ENCODE measurements around the gene GNB4.

GRCh38 chr3:179450261-179450701 is 989 bp downstream of the GNB4 start:
- TF ChIP-seq CTCF (IDR thresholded peaks at IDR 0.05; ENCODE audit: borderline replicate concordance, extremely low read depth, low read length, poor library complexity, severe bottlenecking) (no peak), EZH2 (IDR thresholded peaks at IDR 0.05; ENCODE audit: borderline replicate concordance, low read depth, low read length, severe bottlenecking) (no peak)

All from DND-41 (cell line).